ENCODE data around the gene ELOVL5. TPM values are rescaled to one million over a fixed set of nuclear protein-coding genes. Genes with fewer than 3 reads are reported as not detected.

The ELOVL5 gene
- total RNA-seq, 2 experiments from 2014 or later, result 101 to 110 TPM

GRCh38 chr6:53369876-53370515, 21.2 kb upstream of the ELOVL5 start:
- POLR2A ChIA-PET, result no interaction called here
- H3K9me3 Mint-ChIP-seq, result peaks cover 8% of the 10 kb centered on the region
- DNase-seq (no peak), ATAC-seq (ENCODE audit: low read depth) (no peak)
- H3K27me3 Mint-ChIP-seq, result peaks cover 24% of the 10 kb centered on the region
- no peak overlapping the region for H3K4me3 Mint-ChIP-seq
- H3K4me1 Mint-ChIP-seq, result no peaks in the 10 kb centered on the region
- H3K27ac Mint-ChIP-seq, result no peak overlapping the region
- H3K36me3 Mint-ChIP-seq, result peaks cover 3% of the 10 kb centered on the region

- Mint-ChIP-seq H3K4me3 (no peak overlapping the region), H3K27ac (no peak overlapping the region), H3K36me3 (peaks cover 3% of the 10 kb centered on the region), H3K27me3 (peaks cover 16% of the 10 kb centered on the region), H3K4me1 (no peaks in the 10 kb centered on the region), H3K9me3 (peaks cover 8% of the 10 kb centered on the region)
- no peak for DNase-seq
- POLR2A ChIA-PET, result no interaction called here
- ATAC-seq (ENCODE audit: low read depth), result no peak
These were observed 20.3 kb upstream of the ELOVL5 start for GRCh38 chr6:53369051-53369450.

GRCh38 chr6:53366128-53366641, 17.4 kb upstream of the ELOVL5 start:
- H3K27ac Mint-ChIP-seq, result no peak overlapping the region
- POLR2A ChIA-PET, result no interaction called here
- peaks cover 3% of the 10 kb centered on the region for H3K36me3 Mint-ChIP-seq
- DNase-seq, result no peak
- H3K27me3 Mint-ChIP-seq, result peaks cover 11% of the 10 kb centered on the region
- H3K4me1 Mint-ChIP-seq, result peaks cover 10% of the 10 kb centered on the region
- H3K4me3 Mint-ChIP-seq, result no peak overlapping the region
- ATAC-seq (ENCODE audit: low read depth), result no peak
- peaks cover 8% of the 10 kb centered on the region for H3K9me3 Mint-ChIP-seq

- Mint-ChIP-seq H3K9me3 (peaks cover 8% of the 10 kb centered on the region), H3K27me3 (no peaks in the 10 kb centered on the region), H3K4me3 (no peak overlapping the region), H3K27ac (no peak overlapping the region), H3K4me1 (peaks cover 24% of the 10 kb centered on the region), H3K36me3 (peaks cover 3% of the 10 kb centered on the region)
- POLR2A ChIA-PET, result no interaction called here
- ATAC-seq (ENCODE audit: low read depth), result no peak
- DNase-seq, result no peak
These were observed 14.8 kb upstream of the ELOVL5 start for GRCh38 chr6:53363341-53364079.

- H3K4me1 Mint-ChIP-seq, result peaks cover 30% of the 10 kb centered on the region
- no peaks in the 10 kb centered on the region for H3K9me3 Mint-ChIP-seq
- H3K4me3 Mint-ChIP-seq, result peak overlapping the region; percentile 65
- DNase-seq (no peak), ATAC-seq (ENCODE audit: low read depth) (peak; percentile 32)
- POLR2A ChIA-PET, result interaction anchor here (0.6 to 1.4 kb wide), 2 partner anchors 14 to 681 kb away, joined by 4 to 8 read pairs; partner anchors contain the start of gene ELOVL5
- H3K36me3 Mint-ChIP-seq, result no peaks in the 10 kb centered on the region
- peak overlapping the region; percentile 83 for H3K27ac Mint-ChIP-seq
- H3K27me3 Mint-ChIP-seq, result no peaks in the 10 kb centered on the region
These were observed 12.8 kb upstream of the ELOVL5 start for GRCh38 chr6:53361549-53362031.

GRCh38 chr6:53360093-53360912, 11.6 kb upstream of the ELOVL5 start:
- peak overlapping the region; percentile 91 for H3K4me3 Mint-ChIP-seq
- POLR2A ChIA-PET, result interaction anchor here (0.7 to 2.4 kb wide), 11 partner anchors 12 to 1075 kb away, joined by 3 to 71 read pairs (median 4); partner anchors contain the start of genes ELOVL5, FBXO9 and MCM3
- H3K4me1 Mint-ChIP-seq, result peaks cover 30% of the 10 kb centered on the region
- no peaks in the 10 kb centered on the region for H3K27me3 Mint-ChIP-seq
- H3K27ac Mint-ChIP-seq, result peak overlapping the region; percentile 98
- ATAC-seq (ENCODE audit: low read depth) (no peak), DNase-seq (no peak)
- no peaks in the 10 kb centered on the region for H3K9me3 Mint-ChIP-seq
- H3K36me3 Mint-ChIP-seq, result no peaks in the 10 kb centered on the region

- H3K9me3 Mint-ChIP-seq, result no peaks in the 10 kb centered on the region
These were observed 11.0 kb upstream of the ELOVL5 start for GRCh38 chr6:53359843-53360092.

GRCh38 chr6:53359095-53359842, 10.5 kb upstream of the ELOVL5 start:
- Mint-ChIP-seq H3K36me3 (no peaks in the 10 kb centered on the region), H3K9me3 (no peaks in the 10 kb centered on the region), H3K27me3 (peaks cover 2% of the 10 kb centered on the region), H3K4me3 (peak overlapping the region; percentile 91), H3K4me1 (peaks cover 30% of the 10 kb centered on the region), H3K27ac (peak overlapping the region; percentile 98)
- POLR2A ChIA-PET, result interaction anchor here (0.6 to 2.4 kb wide), 16 partner anchors 9 to 1074 kb away, joined by 3 to 71 read pairs (median 4); partner anchors contain the start of genes ELOVL5, FBXO9, LRRC1 and MCM3
- ATAC-seq (ENCODE audit: low read depth) (peak; percentile 96), DNase-seq (peak; percentile 95)

More at GRCh38 chr6:53359843-53360092, 11.0 kb upstream of the ELOVL5 start:
- DNase-seq, result no peak
- POLR2A ChIA-PET, result interaction anchor here (0.6 to 2.4 kb wide), 16 partner anchors 9 to 1075 kb away, joined by 3 to 71 read pairs (median 4); partner anchors contain the start of genes ELOVL5, FBXO9, LRRC1 and MCM3
- Mint-ChIP-seq H3K36me3 (no peaks in the 10 kb centered on the region), H3K4me1 (peaks cover 30% of the 10 kb centered on the region), H3K27ac (peak overlapping the region; percentile 98), H3K4me3 (peak overlapping the region; percentile 91), H3K27me3 (no peaks in the 10 kb centered on the region)
- ATAC-seq (ENCODE audit: low read depth), result no peak

- no peak for DNase-seq
- Mint-ChIP-seq H3K36me3 (no peaks in the 10 kb centered on the region), H3K4me1 (peaks cover 30% of the 10 kb centered on the region), H3K9me3 (no peaks in the 10 kb centered on the region), H3K27ac (peak overlapping the region; percentile 98), H3K4me3 (peak overlapping the region; percentile 91), H3K27me3 (peaks cover 4% of the 10 kb centered on the region)
- ATAC-seq (ENCODE audit: low read depth), result no peak
- POLR2A ChIA-PET, result interaction anchor here (1.0 to 2.4 kb wide), 8 partner anchors 11 to 1074 kb away, joined by 3 to 71 read pairs (median 6); partner anchors contain the start of genes ELOVL5 and MCM3
These were observed 9.8 kb upstream of the ELOVL5 start for GRCh38 chr6:53358440-53359094.

GRCh38 chr6:53357576-53358360, 9.0 kb upstream of the ELOVL5 start:
- H3K4me1 Mint-ChIP-seq, result peaks cover 30% of the 10 kb centered on the region
- no peak overlapping the region for H3K27ac Mint-ChIP-seq
- no peak for ATAC-seq (ENCODE audit: low read depth)
- no peak for DNase-seq
- H3K36me3 Mint-ChIP-seq, result no peaks in the 10 kb centered on the region
- POLR2A ChIA-PET, result interaction anchor here (1.2 kb wide), 1 partner anchor 10 kb away, joined by 3 read pairs; no protein-coding TSS in a partner anchor
- peaks cover 4% of the 10 kb centered on the region for H3K27me3 Mint-ChIP-seq
- H3K9me3 Mint-ChIP-seq, result no peaks in the 10 kb centered on the region
- H3K4me3 Mint-ChIP-seq, result peak overlapping the region; percentile 91

- Mint-ChIP-seq H3K9me3 (no peaks in the 10 kb centered on the region), H3K36me3 (no peaks in the 10 kb centered on the region), H3K27ac (no peak overlapping the region), H3K27me3 (peaks cover 10% of the 10 kb centered on the region), H3K4me1 (peaks cover 13% of the 10 kb centered on the region), H3K4me3 (no peak overlapping the region)
- DNase-seq, result no peak
- ATAC-seq (ENCODE audit: low read depth), result no peak
- POLR2A ChIA-PET, result no interaction called here
These were observed 4.9 kb upstream of the ELOVL5 start for GRCh38 chr6:53353624-53354023.

All from activated naive CD8-positive, alpha-beta T cell treated with anti-CD3 and anti-CD28 coated beads, Interleukin-2, amount 10 ng/mL, durations not matched to agents 7 days and 5 days (primary cell).